K562 (cell line): ENCODE results near the gene PCSK2. TPM values are rescaled to one million over a fixed set of nuclear protein-coding genes. Genes with fewer than 3 reads are reported as not detected.

Experiments
- ATAC-seq: fragments of 200-7000 bp; cut with Tn5 transposase; 3 replicates; pipeline ENCODE4 v1.9.1; 2020; ENCODE audit warnings: moderate library complexity
- BruUV-seq: library from RNA; stranded (reverse); fragments of 400-500 nt; replicated peaks from 2 replicates; lab custom pipeline; 2021; lab: Mats Ljungman, UMichigan
- CTCF ChIA-PET: fragments of 300-600 bp; formaldehyde crosslinking; extraction: SDS; loops from one replicate; lab custom pipeline; 2021; ENCODE audit warnings: low intra/inter-chr PET ratio; lab: Yijun Ruan, JAX
- POLR2A ChIA-PET: fragments of 300-600, 350-650 bp; sonication (Branson Sonifier 250); formaldehyde crosslinking; extraction: SDS; loops from one replicate; lab custom pipeline; 2021; ENCODE audit warnings: antibody characterized with exemption, inconsistent platforms; lab: Yijun Ruan, JAX
- DNase-seq, 4 experiments: peaks; one replicate each; pipeline versions ENCODE4 v3.0.0 to v3.0.0-alpha.2; 2011 to 2018; ENCODE audit warnings: low spot score in 3 of 4, mixed read lengths in 3 of 4; ENCODE audit errors: extremely low read depth in 1 of 4
- FAIRE-seq: peaks from 2 replicates; lab custom pipeline; 2011; peaks lifted over from hg19 to GRCh38; lab: Jason Lieb, UNC
- H2AFZ ChIP-seq: 2 replicates; pipeline ENCODE4 v1.6.0; 2011; ENCODE audit warnings: low read depth, low read length, control low read depth, inconsistent platforms
- H3K27ac ChIP-seq: fragments of 200-600 bp; 3 replicates; pipeline ENCODE4 v1.8.0; 2011; ENCODE audit warnings: low read depth, mild to moderate bottlenecking, control low read depth, inconsistent platforms, low read length, moderate library complexity, mixed read lengths; ENCODE audit errors: extremely low read depth
- H3K27me3 ChIP-seq, 2 experiments: fragments of 300-600 bp in 1 of 2; 2 replicates in 1 of 2; 3 replicates in 1 of 2; pipeline versions ENCODE4 v1.6.0 to v1.8.0; 2011; ENCODE audit warnings: inconsistent platforms in 2 of 2, low read length in 2 of 2, mild to moderate bottlenecking in 1 of 2, mixed read lengths in 1 of 2, moderate library complexity in 1 of 2; ENCODE audit not compliant: control insufficient read depth in 2 of 2, insufficient read depth in 2 of 2
- H3K36me3 ChIP-seq: fragments of 300-600 bp; 3 replicates; pipeline ENCODE4 v1.8.0; 2011; ENCODE audit warnings: mild to moderate bottlenecking, low read length, inconsistent platforms; ENCODE audit not compliant: control insufficient read depth, insufficient read depth
- H3K4me1 ChIP-seq, 2 experiments: fragments of 200-600 bp in 1 of 2; replicated peaks in 1 of 2; 2 replicates in 1 of 2; 3 replicates in 1 of 2; pipeline versions ENCODE4 v1.5.1 to v1.8.0; 2011; ENCODE audit warnings: inconsistent platforms in 2 of 2, low read length in 2 of 2, mild to moderate bottlenecking in 1 of 2, mixed read lengths in 1 of 2, moderate library complexity in 1 of 2; ENCODE audit not compliant: control insufficient read depth in 2 of 2, insufficient read depth in 2 of 2
- H3K4me2 ChIP-seq: 2 replicates; pipeline ENCODE4 v1.6.1; 2011; ENCODE audit warnings: low read length, control low read depth, inconsistent platforms, mixed read lengths; ENCODE audit not compliant: insufficient read depth
- H3K4me3 ChIP-seq: fragments of 200-600 bp; sonication (generic), shearing (Covaris generic); 2 replicates; pipeline ENCODE4 v1.5.1; 2016; ENCODE audit warnings: control low read depth, inconsistent platforms
- H3K79me2 ChIP-seq: fragments of 200-600 bp; 3 replicates; pipeline ENCODE4 v1.8.0; 2011; ENCODE audit warnings: low read length, inconsistent platforms; ENCODE audit not compliant: control insufficient read depth, insufficient read depth
- H3K9ac ChIP-seq, 2 experiments: 2 replicates each; pipeline versions ENCODE4 v1.6.0 to v1.6.1; 2011; ENCODE audit warnings: low read depth in 2 of 2, low read length in 2 of 2, control low read depth in 1 of 2, inconsistent platforms in 1 of 2, mild to moderate bottlenecking in 1 of 2, mixed read lengths in 1 of 2; ENCODE audit not compliant: insufficient read depth in 1 of 2
- H3K9me1 ChIP-seq: one replicate; pipeline ENCODE4 v1.6.0; 2011; ENCODE audit warnings: inconsistent platforms, mild to moderate bottlenecking, low read length, moderate library complexity; ENCODE audit not compliant: control insufficient read depth, insufficient read depth
- H3K9me3 ChIP-seq: replicated peaks from 2 replicates; pipeline ENCODE4 v1.5.1; 2011; ENCODE audit warnings: low read depth, low read length, inconsistent platforms; ENCODE audit not compliant: control insufficient read depth, insufficient read depth
- H4K20me1 ChIP-seq: replicated peaks from 2 replicates; pipeline ENCODE4 v1.6.1; 2011; ENCODE audit warnings: low read length, inconsistent platforms, mixed read lengths; ENCODE audit not compliant: control insufficient read depth, insufficient read depth
- BMI1 ChIP-seq: fragments of 150-350 bp; IDR thresholded peaks from 2 replicates; pipeline ENCODE4 v1.6.1; 2014; ENCODE audit warnings: low read length
- DIDO1 ChIP-seq: fragments of 450-650 bp; IDR thresholded peaks from 2 replicates; pipeline ENCODE4 v1.6.1; 2016; ENCODE audit warnings: low read depth, missing biosample characterization, missing genetic modification characterization
- ELF4 ChIP-seq: fragments of 450-650 bp; formaldehyde crosslinking; IDR thresholded peaks from 2 replicates; pipeline ENCODE4 v1.4.0; 2022; ENCODE audit warnings: missing genetic modification characterization
- FOXA1 ChIP-seq: fragments of 450-650 bp; IDR thresholded peaks from 2 replicates; pipeline ENCODE4 v1.6.1; 2016; ENCODE audit warnings: mild to moderate bottlenecking, borderline replicate concordance
- HNRNPK ChIP-seq: fragments of 200-400 bp; formaldehyde crosslinking; IDR thresholded peaks from one replicate; pipeline ENCODE4 v1.6.1; 2018; ENCODE audit warnings: mild to moderate bottlenecking, low read depth, low read length; ENCODE audit not compliant: poor library complexity, severe bottlenecking
- MAFG ChIP-seq: fragments of 450-650 bp; conservative IDR thresholded peaks from 2 replicates; pipeline ENCODE4 v1.6.1; 2016; ENCODE audit warnings: missing genetic modification characterization, missing compliant biosample characterization
- MCM2 ChIP-seq: fragments of 450-650 bp; IDR thresholded peaks from 2 replicates; pipeline ENCODE4 v1.6.1; 2017; ENCODE audit warnings: low read depth, mild to moderate bottlenecking
- RBFOX2 ChIP-seq: fragments of 200-400 bp; formaldehyde crosslinking; IDR thresholded peaks from 2 replicates; pipeline ENCODE4 v1.6.1; 2017; ENCODE audit warnings: low read depth, mild to moderate bottlenecking, low read length, moderate library complexity
- ZC3H11A ChIP-seq: IDR thresholded peaks from 2 replicates; pipeline ENCODE4 v1.6.1; 2012; ENCODE audit warnings: low read depth, low read length, improper control_type of control experiment
- ZNF146 ChIP-seq: IDR thresholded peaks from one replicate; pipeline ENCODE4 v1.6.1; 2018; ENCODE audit warnings: missing compliant biosample characterization; ENCODE audit not compliant: unreplicated experiment
- ZNF239 ChIP-seq: fragments of 250-450 bp; sonication (Bioruptor Pico); IDR thresholded peaks from 2 replicates; pipeline ENCODE4 v1.4.0; 2020; ENCODE audit warnings: mild to moderate bottlenecking
- ZNF253 ChIP-seq: fragments of 250-450 bp; sonication (Bioruptor Pico); conservative IDR thresholded peaks from 2 replicates; pipeline ENCODE4 v1.6.1; 2021; ENCODE audit warnings: mild to moderate bottlenecking
- ZNF444 ChIP-seq: fragments of 250-450 bp; sonication (Bioruptor Pico); IDR thresholded peaks from 2 replicates; pipeline ENCODE4 v1.4.0; 2020; ENCODE audit warnings: mild to moderate bottlenecking, moderate library complexity
- WGBS: fragments of 100-300 bp; shearing (Covaris generic); methylation state at CpG from one replicate; pipeline ENCODE4 v1.1.6; 2016; ENCODE audit warnings: low coverage, mixed read lengths; ENCODE audit not compliant: insufficient coverage; ENCODE audit errors: missing lambda C conversion rate; 5-methylcytosine and 5-hydroxymethylcytosine counted together
- in situ Hi-C: fragments of 300-500 bp; cut with MboI; formaldehyde crosslinking; loops from 4 replicates; pipeline ENCODE4 v1.15.0; 2018; ENCODE audit warnings: inconsistent platforms, mixed read lengths
- intact Hi-C: fragments of 100-400 bp; cut with micrococcal nuclease; formaldehyde crosslinking; loops from 2 replicates; pipeline ENCODE4 v1.14.2; 2022
- polyA plus RNA-seq, 8 experiments: library from polyadenylated mRNA; depleted of rRNA in 4 of 8; stranded (reverse) in 5 of 8; unstranded in 3 of 8; fragments of >200 nt; fragmentation: Nextera tagmentation in 2 of 8; fragmentation: Illumina TruSeq in 1 of 8; extraction: Ambion mirVana in 2 of 8; extraction: Trizol in 1 of 8; gene quantifications; 2 replicates each; pipeline versions ENCODE4 v1.2.1 to v1.2.3, GENCODE V29; 2011 to 2014; ENCODE audit warnings: inconsistent platforms in 1 of 8, missing spikeins in 1 of 8
- total RNA-seq, 7 experiments: library from RNA; depleted of rRNA in 6 of 7; stranded (reverse); fragments of >200 nt in 6 of 7; fragmentation: Illumina TruSeq in 2 of 7; extraction: Trizol in 2 of 7; gene quantifications; 2 replicates each; pipeline versions ENCODE4 v1.2.1 to v1.2.3, GENCODE V29; 2011 to 2021; ENCODE audit warnings: low replicate concordance in 1 of 7
- TF ChIP-seq, protein P1 (sequence below): fragments of 450-650 bp; IDR thresholded peaks from 2 replicates; pipeline ENCODE4 v1.6.1; 2017; ENCODE audit warnings: antibody characterized with exemption

PCSK2 gene
- total and polyA plus RNA-seq, 9 of the 15 experiments (the other 6 are each of a cell fraction or from before 2014, with no cell fraction given): 0.04 to 0.07 (median 0.05) TPM; not detected in 6

DNA sequence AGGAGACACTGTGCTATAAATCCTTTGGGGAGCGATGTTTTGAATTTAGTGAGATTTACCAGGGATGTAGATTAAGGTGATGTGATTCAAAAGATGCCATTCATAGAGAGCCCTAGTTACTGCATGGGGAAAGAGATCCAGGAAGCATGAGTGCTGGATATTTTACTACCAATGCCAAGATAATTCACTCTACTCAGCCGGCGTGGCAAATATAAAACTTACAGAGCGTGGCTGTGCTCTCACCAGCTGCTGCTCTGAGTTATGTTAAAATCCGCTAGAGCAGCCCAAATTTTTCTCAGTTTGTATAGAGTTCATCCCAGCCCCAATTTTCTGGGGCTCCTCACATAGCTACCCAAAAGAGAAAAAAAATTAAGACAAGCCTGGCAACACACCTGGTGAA, 255.7 kb downstream of the PCSK2 start:
- ATAC-seq (no peak), FAIRE-seq (no peak), DNase-seq (no peak)
- no peaks in the 10 kb centered on the region for H3K79me2 ChIP-seq
- H3K9me1 ChIP-seq: no peaks in the 10 kb centered on the region
- BruUV-seq: no TSS peak
- H3K36me3 ChIP-seq: no peaks in the 10 kb centered on the region
- no peaks in the 10 kb centered on the region for H3K9me3 ChIP-seq
- H3K4me2 ChIP-seq: no peak overlapping the region
- no peak overlapping the region for H3K27ac ChIP-seq
- intact Hi-C loops: no loop called here
- WGBS: 0% methylated on average over 5 of the region's 5 CpGs
- H3K27me3 ChIP-seq: peaks cover 5 to 13% of the 10 kb centered on the region in 2 experiments; a peak in 4 of 5 replicates
- no peak overlapping the region for H3K4me3 ChIP-seq
- in situ Hi-C loops: no loop called here
- no peak overlapping the region for H2AFZ ChIP-seq
- ChIA-PET POLR2A (interaction anchor here (0.6 to 1.2 kb wide), 3 partner anchors 12 to 136 kb away, joined by 3 to 9 read pairs (median 4); no protein-coding TSS in a partner anchor), CTCF (no interaction called here)
- H3K9ac ChIP-seq: no peak overlapping the region
- H3K4me1 ChIP-seq: no peaks in the 10 kb centered on the region
- no peaks in the 10 kb centered on the region for H4K20me1 ChIP-seq
- TF ChIP-seq, protein P1, sequence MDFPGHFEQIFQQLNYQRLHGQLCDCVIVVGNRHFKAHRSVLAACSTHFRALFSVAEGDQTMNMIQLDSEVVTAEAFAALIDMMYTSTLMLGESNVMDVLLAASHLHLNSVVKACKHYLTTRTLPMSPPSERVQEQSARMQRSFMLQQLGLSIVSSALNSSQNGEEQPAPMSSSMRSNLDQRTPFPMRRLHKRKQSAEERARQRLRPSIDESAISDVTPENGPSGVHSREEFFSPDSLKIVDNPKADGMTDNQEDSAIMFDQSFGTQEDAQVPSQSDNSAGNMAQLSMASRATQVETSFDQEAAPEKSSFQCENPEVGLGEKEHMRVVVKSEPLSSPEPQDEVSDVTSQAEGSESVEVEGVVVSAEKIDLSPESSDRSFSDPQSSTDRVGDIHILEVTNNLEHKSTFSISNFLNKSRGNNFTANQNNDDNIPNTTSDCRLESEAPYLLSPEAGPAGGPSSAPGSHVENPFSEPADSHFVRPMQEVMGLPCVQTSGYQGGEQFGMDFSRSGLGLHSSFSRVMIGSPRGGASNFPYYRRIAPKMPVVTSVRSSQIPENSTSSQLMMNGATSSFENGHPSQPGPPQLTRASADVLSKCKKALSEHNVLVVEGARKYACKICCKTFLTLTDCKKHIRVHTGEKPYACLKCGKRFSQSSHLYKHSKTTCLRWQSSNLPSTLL: no peak
- no peak for TF ChIP-seq ZNF239 (CRISPR knock-in tag)
- TF ChIP-seq ZNF444 (CRISPR knock-in tag): no peak
- no peak for TF ChIP-seq BMI1
- no peak for TF ChIP-seq DIDO1 (tag)
- no peak for TF ChIP-seq ZC3H11A
- no peak for TF ChIP-seq MAFG (tag)
- TF ChIP-seq RBFOX2: no peak
- TF ChIP-seq FOXA1: no peak
- no peak for TF ChIP-seq ELF4 (CRISPR knock-in tag)
- no peak for TF ChIP-seq HNRNPK
- TF ChIP-seq MCM2: no peak
- TF ChIP-seq ZNF146 (CRISPR knock-in tag): no peak
- no peak for TF ChIP-seq ZNF253 (CRISPR knock-in tag)
